ENCODE measurements around the gene BACE2.

- no peak for TF ChIP-seq ELF4 (IDR thresholded peaks at IDR 0.05)
- TF ChIP-seq FOXM1 (IDR thresholded peaks at IDR 0.05; ENCODE audit: borderline replicate concordance), result no peak
- TF ChIP-seq NFRKB (IDR thresholded peaks at IDR 0.05), result no peak
- no peak for TF ChIP-seq ARNT (IDR thresholded peaks at IDR 0.05)
- TF ChIP-seq SP1 (IDR thresholded peaks at IDR 0.05), result no peak
- no peak for TF ChIP-seq HDGF (IDR thresholded peaks at IDR 0.05; ENCODE audit: borderline replicate concordance)
- no peak for TF ChIP-seq CTBP1 (IDR thresholded peaks at IDR 0.05; ENCODE audit: borderline replicate concordance)
- TF ChIP-seq FOXK2 (IDR thresholded peaks at IDR 0.05), result no peak
- no peak for TF ChIP-seq FOXA1 (IDR thresholded peaks at IDR 0.05)
- no peak for TF ChIP-seq TARDBP (IDR thresholded peaks at IDR 0.05)
- no peak for TF ChIP-seq BHLHE40 (IDR thresholded peaks at IDR 0.05; ENCODE audit: borderline replicate concordance)
These were observed 3.1 kb downstream of the BACE2 start for GRCh38 chr21:41170859-41171609.
